ENCODE results near the gene TRIOBP. TPM values are rescaled to one million over a fixed set of nuclear protein-coding genes. Genes with fewer than 3 reads are reported as not detected.

TRIOBP gene
- total and polyA plus RNA-seq, 12 donors, result 34.7 to 115 (median 82.4) TPM

DNA sequence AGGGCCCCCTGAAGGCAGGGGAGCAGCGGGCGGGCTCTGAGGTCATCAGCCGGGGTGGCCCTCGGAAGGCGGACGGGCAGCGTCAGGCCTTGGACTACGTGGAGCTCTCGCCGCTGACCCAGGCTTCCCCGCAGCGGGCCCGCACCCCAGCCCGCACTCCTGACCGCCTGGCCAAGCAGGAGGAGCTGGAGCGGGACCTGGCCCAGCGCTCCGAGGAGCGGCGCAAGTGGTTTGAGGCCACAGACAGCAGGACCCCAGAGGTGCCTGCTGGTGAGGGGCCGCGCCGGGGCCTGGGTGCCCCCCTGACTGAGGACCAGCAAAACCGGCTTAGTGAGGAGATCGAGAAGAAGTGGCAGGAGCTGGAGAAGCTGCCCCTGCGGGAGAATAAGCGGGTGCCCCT, 60.8 kb downstream of the TRIOBP start:
- ATAC-seq, result no peak
- no peaks in the 10 kb centered on the region for H3K27me3 ChIP-seq
- intact Hi-C loops (cut with DNase I), result loop anchor here in 3 of 10 donors (5.0 to 10.0 kb wide), 2 partner anchors 35 to 47 kb away; partner anchors contain the start of gene GCAT (in 2 of the 3)
- H3K36me3 ChIP-seq, result peaks cover 11 to 98% (median 65%) of the 10 kb centered on the region in 9 donors
- no peak overlapping the region for H3K4me3 ChIP-seq
- H3K4me1 ChIP-seq, result peaks cover 7 to 36% (median 20%) of the 10 kb centered on the region in 9 donors
- TF ChIP-seq CTCF (IDR thresholded peaks at IDR 0.05), result no peak
- no peaks in the 10 kb centered on the region for H3K9me3 ChIP-seq
- 96% methylated on average over 27 of the region's 27 CpGs for WGBS, 2 donors
- DNase-seq, result no peak
- H3K27ac ChIP-seq, result no peak overlapping the region

DNA sequence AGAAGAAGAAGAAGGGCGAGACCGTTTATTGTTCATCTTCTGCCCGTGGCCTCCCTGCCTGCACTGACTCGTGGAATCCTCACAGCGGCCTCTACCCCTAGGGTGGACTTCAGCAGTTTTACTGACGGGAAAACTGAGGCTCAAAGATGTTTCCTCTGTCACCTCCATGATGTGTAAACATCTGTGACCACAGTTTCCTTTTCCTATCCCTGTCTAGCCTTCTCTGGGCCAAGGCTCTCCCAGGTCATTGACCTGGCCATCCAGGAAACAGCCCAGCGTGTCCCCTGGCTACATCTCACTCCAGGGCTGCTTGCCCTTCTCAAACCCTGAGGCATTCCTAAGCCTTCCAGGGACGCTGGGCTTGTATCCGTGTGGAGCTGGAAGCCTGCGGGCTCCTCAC, 61.8 kb downstream of the TRIOBP start:
- no peaks in the 10 kb centered on the region for H3K27me3 ChIP-seq
- no peak overlapping the region for H3K27ac ChIP-seq
- ATAC-seq (no peak), DNase-seq (no peak)
- WGBS, 2 donors, result 75 to 76% methylated on average over 10 of the region's 10 CpGs
- H3K9me3 ChIP-seq, result no peaks in the 10 kb centered on the region
- peaks cover 3 to 26% (median 9%) of the 10 kb centered on the region in 9 donors for H3K4me1 ChIP-seq
- intact Hi-C loops (cut with DNase I), result loop anchor here in 3 of 10 donors (5.0 to 10.0 kb wide), 2 partner anchors 34 to 46 kb away; partner anchors contain the start of gene GCAT (in 2 of the 3)
- TF ChIP-seq CTCF (IDR thresholded peaks at IDR 0.05), result no peak
- H3K4me3 ChIP-seq, result no peak overlapping the region
- H3K36me3 ChIP-seq, result peaks cover 11 to 100% (median 68%) of the 10 kb centered on the region in 9 donors

- no peak for TF ChIP-seq CTCF (IDR thresholded peaks at IDR 0.05)
- ATAC-seq (no peak), DNase-seq (no peak)
- intact Hi-C loops (cut with DNase I), result loop anchor here in 3 of 10 donors (5.0 to 10.0 kb wide), 2 partner anchors 33 to 46 kb away; partner anchors contain the start of gene GCAT (in 2 of the 3)
- Histone ChIP-seq H3K4me1 (peaks cover 0 to 22% (median 4%) of the 10 kb centered on the region in 9 donors), H3K27ac (no peak overlapping the region), H3K4me3 (no peak overlapping the region), H3K9me3 (no peaks in the 10 kb centered on the region), H3K36me3 (peaks cover 11 to 100% (median 70%) of the 10 kb centered on the region in 9 donors), H3K27me3 (no peaks in the 10 kb centered on the region)
- 89 to 91% methylated on average over 11 of the region's 11 CpGs for WGBS, 2 donors
Observed at GRCh38 chr22:37759281-37759680, 62.4 kb downstream of the TRIOBP start.

DNA sequence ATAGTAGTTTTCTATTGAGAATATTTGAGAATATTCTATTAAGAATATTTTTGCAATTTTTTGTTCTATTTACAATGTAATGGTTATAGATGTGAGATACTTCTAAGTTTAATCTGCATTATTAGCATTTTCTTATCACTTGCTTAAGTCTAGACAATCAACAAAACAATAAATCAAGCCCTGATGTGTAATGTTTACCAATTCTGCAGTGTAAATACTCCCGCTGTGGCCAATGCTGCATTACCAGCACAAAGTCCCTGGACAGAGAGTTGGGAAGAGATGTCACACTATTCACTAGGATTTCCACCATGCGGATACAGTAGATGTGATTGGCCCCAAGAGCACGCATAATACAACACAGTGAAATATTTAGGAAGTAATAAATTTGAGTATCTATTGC, 63.3 kb downstream of the TRIOBP start:
- no peaks in the 10 kb centered on the region for H3K27me3 ChIP-seq
- peaks cover 0 to 22% (median 6%) of the 10 kb centered on the region in 9 donors for H3K4me1 ChIP-seq
- no peak for TF ChIP-seq CTCF (IDR thresholded peaks at IDR 0.05)
- H3K4me3 ChIP-seq, result no peak overlapping the region
- no peaks in the 10 kb centered on the region for H3K9me3 ChIP-seq
- ATAC-seq (no peak), DNase-seq (no peak)
- intact Hi-C loops (cut with DNase I), result no loop called here
- no peak overlapping the region for H3K27ac ChIP-seq
- 97 to 98% methylated on average over 3 of the region's 3 CpGs for WGBS, 2 donors
- peaks cover 6 to 100% (median 65%) of the 10 kb centered on the region in 9 donors for H3K36me3 ChIP-seq
